ENCODE data around the gene EFTUD2. TPM values are rescaled to one million over a fixed set of nuclear protein-coding genes. Genes with fewer than 3 reads are reported as not detected.

EFTUD2 gene
- total RNA-seq, 2 donors from 2014 or later, result 35.2 to 117 TPM

DNA sequence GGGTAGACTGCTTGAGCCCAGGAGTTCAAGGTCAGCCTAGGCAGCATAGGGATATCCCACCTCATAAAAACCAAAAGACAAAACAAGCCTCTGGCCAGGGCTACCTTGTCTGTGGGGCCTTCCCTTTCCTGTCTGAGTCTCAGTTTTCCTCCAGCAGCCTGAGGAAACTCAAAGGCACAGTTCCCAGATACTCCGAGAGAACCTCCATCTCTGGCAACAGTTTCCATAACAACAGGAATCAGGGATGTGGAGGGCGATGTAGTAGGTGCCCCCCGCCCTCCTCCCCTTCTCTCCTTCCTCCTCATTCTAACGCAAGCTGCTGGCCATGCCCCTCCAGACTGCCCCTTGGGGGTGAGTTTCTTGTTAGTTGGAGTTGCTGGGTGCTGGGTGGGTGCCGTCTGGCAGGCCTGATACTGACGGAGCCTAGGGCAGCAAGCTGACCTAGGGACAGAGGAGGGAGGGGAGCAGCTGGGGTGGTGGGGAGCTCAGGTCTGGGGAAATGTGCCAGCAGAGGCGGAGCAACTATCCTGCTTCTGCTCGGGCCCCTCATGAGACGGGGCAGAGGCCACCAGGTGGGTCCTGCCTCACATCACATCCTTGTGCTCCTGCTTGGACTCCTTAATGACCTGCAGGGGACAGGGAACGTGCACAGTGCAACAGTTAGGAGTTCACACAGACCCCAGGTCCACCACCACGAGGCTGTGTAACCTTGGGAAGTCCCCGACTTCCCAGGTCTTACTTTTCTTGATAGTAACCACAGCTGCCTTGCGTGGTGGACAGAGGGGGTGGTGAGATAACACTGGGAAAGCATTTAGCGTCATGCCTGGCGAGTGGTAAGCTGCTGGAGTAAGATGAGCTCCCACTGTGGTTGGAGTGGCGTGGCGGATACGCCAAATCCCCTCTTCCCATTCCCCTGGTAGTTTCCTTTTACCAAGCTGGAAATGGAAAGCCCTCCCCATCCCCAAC is 7.8 kb upstream of the EFTUD2 start:
- TF ChIP-seq, protein P1, sequence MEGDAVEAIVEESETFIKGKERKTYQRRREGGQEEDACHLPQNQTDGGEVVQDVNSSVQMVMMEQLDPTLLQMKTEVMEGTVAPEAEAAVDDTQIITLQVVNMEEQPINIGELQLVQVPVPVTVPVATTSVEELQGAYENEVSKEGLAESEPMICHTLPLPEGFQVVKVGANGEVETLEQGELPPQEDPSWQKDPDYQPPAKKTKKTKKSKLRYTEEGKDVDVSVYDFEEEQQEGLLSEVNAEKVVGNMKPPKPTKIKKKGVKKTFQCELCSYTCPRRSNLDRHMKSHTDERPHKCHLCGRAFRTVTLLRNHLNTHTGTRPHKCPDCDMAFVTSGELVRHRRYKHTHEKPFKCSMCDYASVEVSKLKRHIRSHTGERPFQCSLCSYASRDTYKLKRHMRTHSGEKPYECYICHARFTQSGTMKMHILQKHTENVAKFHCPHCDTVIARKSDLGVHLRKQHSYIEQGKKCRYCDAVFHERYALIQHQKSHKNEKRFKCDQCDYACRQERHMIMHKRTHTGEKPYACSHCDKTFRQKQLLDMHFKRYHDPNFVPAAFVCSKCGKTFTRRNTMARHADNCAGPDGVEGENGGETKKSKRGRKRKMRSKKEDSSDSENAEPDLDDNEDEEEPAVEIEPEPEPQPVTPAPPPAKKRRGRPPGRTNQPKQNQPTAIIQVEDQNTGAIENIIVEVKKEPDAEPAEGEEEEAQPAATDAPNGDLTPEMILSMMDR (IDR thresholded peaks at IDR 0.05), result no peak
- peaks cover 0 to 7% of the 10 kb centered on the region in 2 donors for H3K4me1 ChIP-seq (ENCODE audit: control insufficient read depth in 1 of 2, low read depth in 2 of 2)
- no peaks in the 10 kb centered on the region for H3K36me3 ChIP-seq
- no peak overlapping the region for H3K27ac ChIP-seq
- H3K27me3 ChIP-seq (replicated peaks; ENCODE audit: insufficient read depth), result no peaks in the 10 kb centered on the region
- no peaks in the 10 kb centered on the region for H3K9me3 ChIP-seq
- no peak for DNase-seq (ENCODE audit: low spot score)
- no peak overlapping the region for H3K4me3 ChIP-seq
- ATAC-seq (ENCODE audit: insufficient number of reproducible peaks, low FRiP score, low read depth), result no peak

DNA sequence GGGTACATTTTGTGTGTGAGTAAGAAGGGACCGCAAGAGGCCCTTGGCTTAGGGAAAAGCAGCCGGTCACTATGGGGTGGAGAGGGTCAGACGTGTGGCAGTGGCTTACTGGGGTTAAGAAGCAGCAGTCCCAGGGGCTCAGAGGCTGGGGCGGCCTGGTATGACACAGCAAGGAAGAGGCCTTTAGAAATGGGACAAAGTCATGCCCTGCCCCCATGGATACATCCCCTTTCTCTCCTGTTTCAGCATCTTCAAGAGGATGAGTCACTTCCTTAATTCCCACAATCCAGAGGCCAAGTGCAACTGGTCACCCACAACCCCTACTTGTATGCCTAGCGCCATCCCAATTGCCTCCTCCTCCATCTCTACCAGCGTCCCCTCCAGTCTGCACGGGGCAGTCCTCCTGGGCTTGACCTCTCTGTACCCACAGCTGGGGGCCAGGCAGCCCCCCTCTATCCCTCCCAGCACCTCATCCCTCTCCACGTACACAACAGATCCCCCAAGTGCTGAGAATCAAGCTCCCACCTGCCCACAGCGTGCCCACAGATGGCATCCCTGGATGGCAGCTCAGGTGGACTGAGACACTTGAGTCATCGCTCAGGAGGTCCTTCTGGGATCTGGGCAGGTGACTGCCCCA is 6.9 kb upstream of the EFTUD2 start:
- Histone ChIP-seq H3K4me3 (no peak overlapping the region), H3K36me3 (no peaks in the 10 kb centered on the region), H3K4me1 (ENCODE audit: control insufficient read depth in 1 of 2, low read depth in 2 of 2) (peaks cover 0 to 2% of the 10 kb centered on the region in 2 donors), H3K27ac (no peak overlapping the region), H3K9me3 (no peaks in the 10 kb centered on the region), H3K27me3 (replicated peaks; ENCODE audit: insufficient read depth) (no peaks in the 10 kb centered on the region)
- ATAC-seq (ENCODE audit: insufficient number of reproducible peaks, low FRiP score, low read depth) (no peak), DNase-seq (ENCODE audit: low spot score) (no peak)
- TF ChIP-seq, protein P1 (IDR thresholded peaks at IDR 0.05), result no peak

DNA sequence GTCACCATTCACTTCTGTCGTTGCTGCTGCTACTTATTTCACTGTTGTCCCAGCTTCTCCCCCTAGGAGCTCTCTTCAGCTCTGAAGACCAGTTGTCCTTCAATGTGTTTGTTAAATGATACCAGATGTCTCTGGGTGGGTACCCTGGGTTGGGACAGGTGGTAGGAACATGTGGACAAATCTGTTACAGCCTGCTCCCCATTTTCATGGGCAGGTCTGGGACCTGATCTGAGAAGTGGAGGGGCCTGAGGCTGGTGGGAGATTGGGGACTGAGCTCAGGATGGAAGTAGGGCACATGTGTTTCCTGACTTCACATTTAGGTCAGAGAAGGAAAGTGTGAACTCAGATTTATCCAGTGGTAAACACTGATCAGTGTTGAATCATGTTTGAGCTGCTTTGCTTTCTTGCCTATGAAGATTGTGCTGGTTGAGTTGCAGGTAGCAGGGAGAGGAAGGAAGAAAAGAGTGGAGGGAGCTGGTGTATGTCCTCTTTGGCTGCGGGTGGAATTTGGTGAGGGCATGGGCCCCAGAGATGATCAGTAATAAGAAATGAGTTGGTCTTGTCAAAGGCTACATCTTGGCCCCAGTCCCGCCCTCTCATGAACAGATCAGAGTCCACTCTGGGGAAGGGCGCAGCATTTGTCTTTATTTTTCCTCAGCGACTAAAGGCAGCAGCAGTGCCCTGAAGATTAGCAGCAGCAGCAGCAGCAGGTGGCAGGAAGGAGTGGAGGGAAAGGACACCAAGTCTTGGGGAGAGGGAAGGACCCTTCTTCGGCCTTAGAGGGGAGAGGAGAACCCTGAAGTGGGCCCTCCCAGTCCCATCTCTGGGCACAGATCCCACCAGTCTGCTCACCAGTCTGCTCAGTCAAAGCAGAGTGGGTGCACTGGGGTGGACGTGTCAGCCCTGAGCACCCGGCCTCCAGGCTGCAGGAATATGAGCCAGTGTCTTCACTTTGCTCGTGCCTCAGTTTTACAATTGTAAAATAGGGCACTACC is 6.1 kb upstream of the EFTUD2 start:
- no peak for DNase-seq (ENCODE audit: low spot score)
- TF ChIP-seq, protein P1 (IDR thresholded peaks at IDR 0.05), result no peak
- H3K27ac ChIP-seq, result no peak overlapping the region
- no peaks in the 10 kb centered on the region for H3K27me3 ChIP-seq (replicated peaks; ENCODE audit: insufficient read depth)
- peaks cover 0 to 2% of the 10 kb centered on the region in 2 donors for H3K4me1 ChIP-seq (ENCODE audit: control insufficient read depth in 1 of 2, low read depth in 2 of 2)
- H3K4me3 ChIP-seq, result no peak overlapping the region
- H3K9me3 ChIP-seq, result no peaks in the 10 kb centered on the region
- no peaks in the 10 kb centered on the region for H3K36me3 ChIP-seq
- no peak for ATAC-seq (ENCODE audit: insufficient number of reproducible peaks, low FRiP score, low read depth)

DNA sequence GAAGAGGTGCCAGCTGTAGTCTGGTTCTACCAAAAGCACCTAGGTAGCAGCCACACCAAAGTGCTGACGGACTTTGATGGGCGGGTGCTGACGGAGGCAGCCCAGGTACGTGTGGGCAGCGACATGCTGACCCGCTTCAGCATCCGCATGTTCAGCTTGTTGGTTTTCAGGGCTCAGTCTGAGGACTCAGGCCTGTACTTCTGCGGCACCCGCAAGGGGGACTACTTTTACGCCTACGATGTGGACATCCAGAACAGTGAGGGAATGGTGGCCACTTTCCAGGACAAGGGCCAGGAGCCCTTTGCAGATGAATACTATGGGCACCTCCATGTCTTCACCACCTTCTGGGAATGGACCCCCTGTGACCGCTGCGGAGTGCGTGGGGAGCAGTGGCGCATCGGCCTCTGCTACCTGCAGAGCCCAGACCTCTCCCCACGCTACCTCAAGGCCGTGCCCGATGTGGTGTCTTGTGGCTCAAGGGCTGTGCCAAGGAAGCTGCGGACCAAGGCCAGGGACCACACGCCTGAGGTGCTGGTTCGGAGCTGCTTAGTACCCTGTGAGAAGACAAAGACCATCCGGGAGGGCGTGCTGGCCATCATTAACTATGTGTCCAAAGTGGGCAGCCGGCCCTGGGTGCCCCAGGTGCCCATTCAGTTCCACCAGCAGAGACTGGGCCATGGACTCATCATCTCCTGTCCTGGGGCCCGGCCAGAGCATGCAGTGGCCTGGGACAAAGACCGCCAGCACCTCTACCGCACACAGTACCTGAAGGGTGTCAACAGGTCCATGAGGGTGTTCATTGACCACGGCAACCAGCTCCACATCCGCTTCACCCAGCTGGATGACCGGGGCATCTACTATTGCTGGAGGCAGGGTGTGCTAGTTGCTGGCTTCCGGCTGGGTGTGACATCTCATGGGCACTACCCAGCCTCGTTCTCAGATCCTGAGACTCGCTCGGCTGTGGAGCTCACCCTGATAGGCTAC is 5.0 kb upstream of the EFTUD2 start:
- TF ChIP-seq, protein P1 (IDR thresholded peaks at IDR 0.05), result no peak
- no peak for ATAC-seq (ENCODE audit: insufficient number of reproducible peaks, low FRiP score, low read depth)
- Histone ChIP-seq H3K27me3 (replicated peaks; ENCODE audit: insufficient read depth) (no peaks in the 10 kb centered on the region), H3K4me3 (no peak overlapping the region), H3K27ac (no peak overlapping the region), H3K4me1 (ENCODE audit: control insufficient read depth in 1 of 2, low read depth in 2 of 2) (peaks cover 4 to 8% of the 10 kb centered on the region in 2 donors), H3K9me3 (no peaks in the 10 kb centered on the region), H3K36me3 (no peaks in the 10 kb centered on the region)
- DNase-seq (ENCODE audit: low spot score), result no peak
